ENCODE data around the gene ANKRD30BL.
"Not testable (repeated sequence)": the region's sequence is repeated elsewhere in the genome, so short reads cannot be mapped to it uniquely, and the experiment has no call there.

ANKRD30BL gene, protein sequence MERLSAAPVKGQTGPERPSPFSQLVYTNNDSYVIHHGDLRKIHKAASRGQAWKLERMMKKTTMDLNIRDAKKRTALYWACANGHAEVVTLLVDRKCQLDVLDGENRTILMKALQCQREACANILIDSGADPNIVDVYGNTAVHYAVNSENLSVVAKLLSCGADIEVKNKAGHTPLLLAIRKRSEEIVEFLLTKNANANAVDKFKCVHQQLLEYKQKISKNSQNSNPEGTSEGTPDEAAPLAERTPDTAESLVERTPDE

DNA sequence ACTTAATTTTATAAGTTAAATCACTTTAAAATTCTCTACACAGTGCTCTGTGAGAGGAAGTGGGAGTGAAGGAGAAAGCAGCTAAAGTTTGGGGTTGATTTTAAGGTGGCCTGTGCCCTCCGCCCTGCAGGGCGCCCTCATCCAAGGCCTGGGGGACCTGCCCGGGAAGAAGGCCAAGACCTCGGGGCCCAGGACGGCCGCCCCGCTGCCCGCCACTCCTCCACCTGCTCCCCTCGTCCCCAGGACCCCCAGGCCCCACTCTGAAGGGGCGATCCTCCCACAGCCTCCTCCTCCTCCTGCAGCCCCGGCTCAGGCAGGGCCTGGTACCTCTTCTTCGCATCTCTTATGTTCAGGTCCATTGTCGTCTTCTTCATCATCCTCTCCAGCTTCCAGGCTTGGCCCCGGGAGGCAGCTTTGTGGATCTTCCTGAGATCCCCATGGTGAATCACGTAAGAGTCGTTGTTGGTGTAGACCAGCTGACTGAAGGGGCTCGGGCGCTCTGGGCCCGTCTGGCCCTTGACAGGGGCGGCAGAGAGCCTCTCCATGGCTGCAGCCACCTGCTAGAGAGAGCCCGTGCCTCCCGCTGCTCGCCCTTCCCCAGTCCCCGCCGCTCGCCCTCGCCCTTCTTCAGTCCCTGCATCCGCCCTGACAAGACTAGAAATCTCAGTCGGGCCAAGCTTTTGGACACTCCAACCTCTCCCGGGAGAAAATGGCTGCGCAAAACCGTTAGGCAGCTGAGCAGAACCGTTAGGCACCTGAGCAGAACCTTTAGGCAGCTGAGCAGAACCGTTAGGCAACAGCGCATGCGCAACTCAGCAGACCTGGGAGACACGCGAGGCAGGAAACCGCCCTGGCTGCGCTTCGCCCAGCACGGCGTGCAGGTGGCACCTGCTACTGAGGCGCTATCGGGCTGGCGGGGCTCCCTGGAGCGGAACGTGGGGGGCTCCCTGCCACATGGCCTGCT, at the start of gene ANKRD30BL:
TSS of gene ANKRD30BL (minus strand) at position 792 of the 964 bp plus-strand sequence. CDS start at position 545, 247 bp downstream.
- not testable (repeated sequence) for DNase-seq (ENCODE audit: extremely low read depth in 1 of 2, low read depth in 1 of 2)

DNA sequence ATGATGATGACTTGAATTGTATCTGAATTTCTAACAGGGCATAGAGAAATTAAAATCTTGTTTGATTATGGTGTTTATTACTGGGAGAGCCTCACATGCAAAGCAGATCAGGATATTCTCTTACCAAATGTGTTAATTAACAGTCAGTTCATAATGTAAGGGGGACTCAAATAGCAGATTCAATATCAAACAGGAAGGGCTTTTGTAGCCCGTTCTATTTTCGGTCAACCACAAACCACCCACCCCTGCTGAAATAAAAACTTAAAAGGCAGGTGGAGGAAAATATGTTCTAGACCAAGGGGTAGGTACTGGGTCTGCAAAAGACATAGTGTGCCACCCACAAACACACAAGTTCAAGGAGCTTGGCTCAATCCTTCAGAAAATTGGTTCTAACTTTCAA, 41.1 kb upstream of the ANKRD30BL start:
- not testable (repeated sequence) for DNase-seq (ENCODE audit: extremely low read depth in 1 of 2, low read depth in 1 of 2)

DNA sequence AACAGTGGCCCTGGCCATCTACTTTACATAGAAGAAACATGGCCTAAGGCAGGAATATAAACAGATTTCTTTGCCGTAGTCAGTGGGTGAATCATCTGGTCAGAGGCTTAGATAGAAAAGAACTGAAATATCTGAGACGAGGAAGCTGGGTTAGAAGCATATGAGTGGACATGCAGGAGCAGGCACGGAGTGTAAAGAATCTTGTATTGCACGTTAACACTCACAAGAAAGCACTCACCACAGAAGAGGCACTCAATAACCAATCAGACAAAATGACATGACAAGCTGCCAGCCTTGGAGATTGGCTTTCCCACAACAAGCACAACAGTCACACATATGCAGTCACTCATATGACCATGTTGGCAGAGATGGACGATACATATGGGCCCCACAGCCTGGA, 31.1 kb upstream of the ANKRD30BL start:
- not testable (repeated sequence) for DNase-seq (ENCODE audit: extremely low read depth in 1 of 2, low read depth in 1 of 2)

DNA sequence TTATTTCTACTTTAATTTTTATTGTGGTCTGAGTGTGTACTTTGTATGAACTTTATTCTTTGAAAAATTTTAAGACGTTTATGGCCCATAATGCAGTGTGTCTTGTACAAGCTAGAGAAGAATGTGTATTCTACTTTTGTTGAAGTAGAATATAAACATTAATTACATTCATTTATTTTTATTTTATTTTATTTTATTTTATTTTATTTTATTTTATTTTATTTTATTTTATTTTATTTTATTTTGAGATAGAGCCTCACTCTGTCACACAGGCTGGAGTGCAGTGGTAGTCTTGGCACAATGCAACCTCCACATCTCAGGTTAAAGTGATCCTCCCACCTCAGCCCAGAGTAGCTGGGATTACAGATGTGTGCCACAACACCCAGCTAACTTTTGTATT, 5.3 kb upstream of the ANKRD30BL start:
- not testable (repeated sequence) for DNase-seq (ENCODE audit: extremely low read depth in 1 of 2, low read depth in 1 of 2)

DNA sequence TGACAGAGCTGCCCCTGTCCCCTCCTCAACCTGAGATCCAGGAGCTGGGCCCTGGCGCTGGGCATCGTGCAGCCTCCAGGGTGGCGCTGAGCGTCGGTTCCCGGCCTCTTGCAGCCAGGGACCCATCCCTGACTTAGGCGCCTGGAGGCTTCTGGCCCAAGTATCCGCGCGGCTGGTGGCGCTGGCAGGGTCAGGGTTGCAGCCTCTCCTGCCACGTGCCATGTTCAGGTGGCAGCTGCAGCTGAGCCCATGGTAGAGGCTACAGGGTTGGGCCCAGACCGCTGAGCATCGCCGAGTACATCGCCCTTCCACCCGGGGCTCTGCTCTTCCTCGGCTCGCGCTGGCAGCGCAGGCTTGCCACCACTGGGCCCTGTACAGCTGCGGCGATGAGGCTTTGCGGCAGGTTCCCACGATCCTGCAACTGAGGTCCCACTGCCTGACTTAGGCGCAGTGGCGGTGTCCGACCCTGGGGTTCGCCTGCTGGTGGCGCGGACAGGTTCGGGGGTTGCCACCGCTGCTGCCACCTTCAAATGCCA, 441 bp upstream of the ANKRD30BL start:
- DNase-seq (ENCODE audit: extremely low read depth in 1 of 2, low read depth in 1 of 2): not testable (repeated sequence)

DNA sequence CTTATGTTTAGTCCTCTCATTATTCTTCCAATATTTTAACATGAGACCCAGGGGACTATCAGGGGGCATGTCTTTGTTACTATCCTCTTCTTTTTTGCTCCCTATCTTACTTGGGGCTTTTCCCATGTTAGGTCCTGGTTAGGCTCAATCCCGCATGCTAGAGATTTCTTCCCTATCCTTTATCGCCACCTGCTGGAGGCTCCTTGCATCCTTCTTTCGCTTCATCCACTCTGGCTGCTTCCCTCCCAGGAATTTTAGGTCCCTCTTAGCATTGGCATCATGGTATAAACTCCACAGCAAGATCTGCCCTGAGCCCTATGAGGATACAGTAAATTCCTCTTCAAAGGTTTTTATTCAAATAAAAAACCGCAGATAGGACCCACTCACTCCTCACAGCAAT, 15.0 kb downstream of the ANKRD30BL start:
- DNase-seq (ENCODE audit: extremely low read depth in 1 of 2, low read depth in 1 of 2): peak in 1 of 2 donors; percentile 6

Data from stimulated activated CD8-positive, alpha-beta memory T cell treated with anti-CD3 and anti-CD28 coated beads, Interleukin-7, amount 100 ng/mL, for 48 hours (primary cell).